IPS-11a (cell line): Measurements from ENCODE around the gene SKOR1.

Source experiments
- H3K4me3 ChIP-seq: one replicate; pipeline ENCODE4 v1.5.1; 2013; ENCODE audit warnings: low read depth, low read length, control low read depth

Gene SKOR1

DNA sequence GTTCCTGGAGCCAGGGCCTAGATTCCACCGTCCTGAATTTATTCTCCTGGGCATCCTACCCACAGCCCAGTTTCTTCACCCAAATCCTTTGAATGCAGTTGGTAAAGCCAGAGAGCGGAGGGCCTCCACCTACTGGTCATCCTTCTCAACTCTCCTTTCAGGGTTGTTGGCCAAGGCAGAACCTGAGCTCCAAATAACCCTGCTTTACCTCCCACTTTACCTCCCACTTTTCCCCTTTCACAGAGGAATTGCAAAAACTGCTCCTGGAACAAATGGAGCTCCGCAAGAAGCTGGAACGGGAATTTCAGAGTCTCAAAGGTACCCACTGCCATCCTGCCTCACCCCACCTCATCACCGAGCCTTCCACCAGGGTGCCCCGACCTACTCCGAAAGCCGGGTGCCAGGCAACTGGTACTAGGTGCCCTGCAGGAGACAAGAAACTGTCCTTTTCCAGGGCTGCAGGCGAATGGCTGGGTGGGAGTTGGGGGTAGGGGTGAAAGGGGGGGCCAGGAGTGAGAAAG lies 6.8 kb downstream of the SKOR1 start:
- no peak overlapping the region for H3K4me3 ChIP-seq

DNA sequence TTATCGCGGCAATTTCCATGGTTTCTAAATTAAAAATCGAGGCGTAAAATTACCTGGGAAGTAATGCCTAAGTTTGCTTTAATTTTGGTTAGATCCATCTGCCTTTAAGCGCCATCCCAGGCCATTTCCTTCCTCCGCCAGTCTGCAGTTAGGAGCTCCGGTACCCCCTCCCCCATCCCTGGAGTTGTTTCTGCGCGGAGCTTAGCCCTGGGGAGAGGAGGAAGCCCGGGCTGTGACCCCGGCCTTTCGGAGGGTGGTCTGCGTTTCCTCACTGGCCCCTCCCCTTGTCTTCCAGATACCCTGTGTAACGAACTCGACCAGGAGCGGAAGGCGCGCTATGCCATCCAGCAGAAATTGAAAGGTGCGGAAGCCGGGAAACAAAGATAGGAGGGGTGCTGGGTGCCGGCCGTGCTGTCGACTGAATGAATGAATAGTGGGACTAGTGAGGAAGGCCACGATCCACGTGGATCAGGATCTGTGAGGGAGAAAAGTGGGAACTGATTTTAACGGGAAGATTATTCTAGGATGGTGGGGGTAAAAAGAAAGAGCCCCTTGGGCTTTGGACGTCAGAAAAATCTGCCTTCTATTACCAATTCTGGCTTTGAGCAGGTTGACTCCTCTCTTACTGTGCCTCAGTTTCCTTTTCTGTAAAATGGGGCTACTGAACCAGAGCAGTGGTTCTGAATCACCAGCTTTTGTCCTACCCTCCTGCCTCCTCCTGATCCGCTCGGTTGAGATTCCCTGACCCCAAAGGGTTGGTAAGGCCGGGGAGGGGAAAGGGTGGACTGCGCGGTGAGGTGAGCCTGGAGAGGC lies 7.8 kb downstream of the SKOR1 start:
- no peak overlapping the region for H3K4me3 ChIP-seq

DNA sequence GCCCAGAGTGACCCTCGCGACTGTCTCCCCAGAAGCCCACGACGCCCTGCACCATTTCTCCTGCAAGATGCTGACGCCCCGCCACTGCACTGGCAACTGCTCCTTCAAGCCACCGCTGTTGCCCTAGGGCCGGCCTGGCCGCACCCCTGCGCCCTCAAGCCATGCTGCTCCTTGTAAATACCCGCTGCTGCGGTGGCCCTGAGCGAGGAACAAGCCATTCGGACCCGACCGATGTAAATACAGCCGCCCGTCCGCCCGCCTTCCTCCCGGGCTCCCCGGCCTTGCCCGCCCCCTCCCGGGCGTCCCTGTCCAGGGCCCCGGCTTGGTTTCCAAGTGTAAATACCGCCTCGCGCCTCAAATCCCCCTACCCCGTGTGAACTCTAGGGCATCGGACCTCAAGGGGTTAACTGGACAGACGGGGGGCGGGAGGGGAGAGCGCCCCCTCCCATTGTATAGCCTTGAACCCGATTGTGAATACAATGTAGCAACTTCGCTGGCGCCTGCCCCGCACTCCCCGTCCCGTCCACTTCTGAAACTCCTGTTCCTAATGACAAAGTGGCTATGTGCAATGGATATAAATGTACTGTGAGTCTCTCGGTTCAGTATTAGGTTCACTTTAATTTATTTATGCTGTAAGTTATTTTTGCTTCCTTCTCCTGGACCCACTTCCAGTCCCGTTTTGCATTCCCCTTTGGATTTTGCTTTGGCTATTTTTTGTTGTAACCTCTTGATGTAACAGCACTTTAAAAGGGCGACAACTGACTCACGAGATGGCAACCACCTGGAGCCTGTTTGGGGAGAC lies 8.6 kb downstream of the SKOR1 start:
- H3K4me3 ChIP-seq = no peak overlapping the region

- H3K4me3 ChIP-seq = peak overlapping the region; percentile 33
Observed at GRCh38 chr15:67834581-67835296, 9.4 kb downstream of the SKOR1 start.

DNA sequence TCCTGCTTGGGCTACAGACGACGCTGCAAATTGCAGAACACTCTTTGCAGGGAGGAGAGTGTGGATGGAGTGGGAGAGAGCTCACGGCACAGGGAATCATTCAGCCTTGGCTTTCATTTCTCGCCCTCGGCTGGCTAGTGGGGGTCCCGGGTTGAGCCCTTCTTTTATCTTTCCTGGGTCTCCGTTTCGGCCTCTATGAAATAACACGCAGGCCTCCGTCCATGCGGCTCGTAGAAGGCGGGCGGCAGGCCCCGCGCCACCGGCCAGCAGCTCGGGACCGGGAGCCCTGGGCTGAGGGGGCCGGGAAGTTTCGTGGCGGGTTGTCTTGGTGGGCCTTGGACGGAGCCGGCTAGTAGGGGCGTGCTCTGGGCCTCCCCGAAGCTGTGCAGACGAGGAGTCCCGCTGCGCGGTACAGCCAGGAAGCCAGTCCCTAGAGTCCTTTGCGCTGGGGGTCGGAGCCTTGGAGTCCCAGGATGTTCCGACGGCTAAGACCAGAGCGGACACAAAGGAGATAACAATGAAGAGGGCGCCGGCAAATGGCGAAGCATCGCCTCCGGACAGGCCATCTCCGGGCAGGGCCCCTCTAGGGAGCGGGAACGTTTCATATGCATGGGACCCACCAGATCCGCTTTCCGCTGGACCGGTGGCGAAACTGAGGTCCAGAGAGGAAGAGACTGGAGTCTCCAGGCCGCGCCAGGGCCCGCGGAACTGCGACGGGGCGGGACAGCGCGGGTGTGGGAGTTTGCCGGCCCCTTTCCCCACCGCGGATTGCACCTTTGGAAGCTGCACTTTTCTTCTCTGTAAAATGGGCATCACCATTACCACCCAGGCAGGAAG lies 10.2 kb downstream of the SKOR1 start:
- peak overlapping the region; percentile 18 for H3K4me3 ChIP-seq

GRCh38 chr15:67836134-67836455 lies 10.8 kb downstream of the SKOR1 start:
- H3K4me3 ChIP-seq = peak overlapping the region; percentile 18

- no peak overlapping the region for H3K4me3 ChIP-seq
Observed at GRCh38 chr15:67836477-67836876, 11.2 kb downstream of the SKOR1 start.

- no peak overlapping the region for H3K4me3 ChIP-seq
Observed at GRCh38 chr15:67836955-67837354, 11.6 kb downstream of the SKOR1 start.

- peak overlapping the region; percentile 31 for H3K4me3 ChIP-seq
Observed at GRCh38 chr15:67838789-67839332, 13.6 kb downstream of the SKOR1 start.

- H3K4me3 ChIP-seq = peak overlapping the region; percentile 98
Observed at GRCh38 chr15:67839499-67839928, 14.2 kb downstream of the SKOR1 start.

DNA sequence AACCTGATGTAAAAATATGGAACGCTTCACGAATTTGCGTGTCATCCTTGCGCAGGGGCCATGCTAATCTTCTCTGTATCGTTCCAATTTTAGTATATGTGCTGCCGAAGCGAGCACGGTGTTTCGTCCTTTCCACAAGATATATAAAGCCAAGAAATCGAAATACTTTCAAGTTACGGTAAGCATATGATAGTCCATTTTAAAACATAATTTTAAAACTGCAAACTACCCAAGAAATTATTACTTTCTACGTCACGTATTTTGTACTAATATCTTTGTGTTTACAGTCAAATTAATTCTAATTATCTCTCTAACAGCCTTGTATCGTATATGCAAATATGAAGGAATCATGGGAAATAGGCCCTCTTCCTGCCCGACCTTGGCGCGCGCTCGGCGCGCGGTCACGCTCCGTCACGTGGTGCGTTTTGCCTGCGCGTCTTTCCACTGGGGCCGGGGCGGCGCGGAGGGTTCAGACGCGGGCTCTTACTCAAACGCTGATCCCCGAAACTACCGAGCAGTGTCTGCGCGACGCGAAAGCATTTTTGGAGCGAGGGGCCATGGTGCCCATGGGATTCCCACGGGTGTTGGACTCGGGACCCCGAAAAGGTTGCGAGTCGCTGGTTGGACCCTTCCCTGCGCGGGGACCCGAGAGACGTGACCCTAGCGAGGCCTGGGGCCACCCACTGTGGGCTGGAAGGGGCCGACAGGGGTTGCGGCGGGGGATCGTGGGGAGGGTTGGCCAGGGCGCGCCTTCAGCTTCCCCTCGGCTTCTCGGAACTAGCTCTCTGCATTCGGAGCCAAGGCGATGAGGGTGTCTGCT lies 14.8 kb downstream of the SKOR1 start, which contains the start of gene RNU6-1:
Gene RNU6-1 (minus strand): TSS at position 117 of the 820 bp plus-strand sequence.
- peak within 1 kb of the TSS; percentile 98 for H3K4me3 ChIP-seq

DNA sequence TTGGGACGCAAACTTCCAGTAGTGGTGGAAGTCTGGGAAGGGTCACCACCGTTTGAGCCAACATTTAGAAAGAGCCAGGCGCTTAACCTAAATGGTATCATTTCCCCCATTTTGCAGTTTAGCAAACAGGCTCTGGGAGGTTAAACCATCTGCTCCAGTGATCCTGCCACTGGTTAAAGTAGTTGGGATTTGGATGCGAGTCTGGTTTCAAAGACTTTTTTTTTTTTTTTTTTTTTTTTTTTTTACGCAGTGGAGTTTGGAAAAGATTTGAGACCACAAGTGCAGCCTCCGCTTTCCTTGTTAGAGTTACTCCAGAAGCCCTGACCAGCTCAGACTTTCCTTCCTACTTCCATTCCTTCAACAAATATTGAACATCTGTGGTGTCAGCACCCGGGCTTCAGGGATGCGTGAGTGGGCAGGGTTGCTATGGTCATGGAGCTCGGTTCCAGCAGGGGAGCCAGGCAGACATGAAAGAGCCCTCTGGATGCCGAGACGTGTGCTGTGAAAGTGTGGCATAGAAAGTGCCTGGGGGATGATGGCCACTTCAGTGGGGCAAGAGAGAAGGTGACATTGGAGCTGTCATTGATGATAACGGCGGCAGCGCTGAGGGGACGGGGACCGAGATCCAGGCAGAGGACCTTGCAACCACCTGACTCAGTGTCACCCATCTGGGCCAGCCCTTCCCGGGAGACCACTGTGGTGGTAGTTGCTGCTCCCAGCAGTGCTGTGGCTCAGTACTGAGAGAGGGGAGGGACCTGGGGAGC lies 15.6 kb downstream of the SKOR1 start:
- peak overlapping the region; percentile 98 for H3K4me3 ChIP-seq

DNA sequence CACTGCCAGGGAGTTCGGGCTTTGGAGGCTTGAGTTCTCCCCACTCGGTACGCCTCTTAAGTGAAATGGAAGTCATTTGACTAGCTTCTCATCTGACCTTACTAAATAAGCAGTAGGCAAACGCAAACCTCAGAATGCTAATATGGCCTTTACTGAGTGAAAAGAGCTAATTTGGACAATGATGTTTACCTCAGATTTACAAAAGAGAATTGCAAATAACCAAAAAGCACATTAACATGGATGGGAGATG lies 16.1 kb downstream of the SKOR1 start:
- H3K4me3 ChIP-seq = no peak overlapping the region

GRCh38 chr15:67843092-67843501 lies 17.8 kb downstream of the SKOR1 start:
- H3K4me3 ChIP-seq = no peak overlapping the region

DNA sequence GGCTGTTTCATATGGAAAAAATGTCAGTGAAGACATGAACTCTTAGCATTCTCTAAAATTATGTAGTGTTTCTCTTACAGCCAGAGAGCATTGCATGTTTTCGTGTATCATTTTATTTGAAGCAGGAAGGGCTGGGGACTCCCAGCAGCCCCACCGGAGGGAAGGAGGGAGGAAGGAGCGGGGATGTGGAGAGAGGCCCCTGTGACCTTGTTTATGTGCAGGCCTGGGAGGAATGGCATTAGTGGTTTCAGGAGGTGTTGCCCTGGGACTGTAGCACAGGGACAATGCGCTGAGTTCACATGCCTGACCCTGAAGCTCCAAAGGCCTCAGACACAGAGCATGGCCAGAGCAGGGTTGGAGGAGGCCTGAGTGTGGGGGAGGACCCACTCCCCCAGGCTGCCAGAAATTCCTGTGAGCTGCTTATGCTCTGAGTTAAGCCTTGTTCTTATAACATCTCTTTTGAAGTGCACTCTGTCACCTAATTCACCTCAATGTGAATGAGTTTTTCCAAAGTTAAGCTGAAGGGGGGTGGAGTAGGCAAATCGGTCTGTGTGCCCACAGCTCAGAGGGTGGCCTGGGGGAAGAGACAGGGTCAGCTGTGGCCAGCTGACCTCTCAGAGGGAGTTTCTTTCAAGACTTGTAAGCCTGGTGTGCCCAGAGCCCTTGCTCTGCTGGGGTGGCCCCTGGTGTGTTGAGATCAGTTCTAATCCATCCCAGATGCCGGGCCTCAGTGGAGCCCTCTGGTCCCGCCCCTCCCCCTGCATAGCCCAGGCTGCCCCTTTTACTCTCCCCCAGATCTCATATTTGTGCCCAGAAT lies 18.5 kb downstream of the SKOR1 start:
- no peak overlapping the region for H3K4me3 ChIP-seq

DNA sequence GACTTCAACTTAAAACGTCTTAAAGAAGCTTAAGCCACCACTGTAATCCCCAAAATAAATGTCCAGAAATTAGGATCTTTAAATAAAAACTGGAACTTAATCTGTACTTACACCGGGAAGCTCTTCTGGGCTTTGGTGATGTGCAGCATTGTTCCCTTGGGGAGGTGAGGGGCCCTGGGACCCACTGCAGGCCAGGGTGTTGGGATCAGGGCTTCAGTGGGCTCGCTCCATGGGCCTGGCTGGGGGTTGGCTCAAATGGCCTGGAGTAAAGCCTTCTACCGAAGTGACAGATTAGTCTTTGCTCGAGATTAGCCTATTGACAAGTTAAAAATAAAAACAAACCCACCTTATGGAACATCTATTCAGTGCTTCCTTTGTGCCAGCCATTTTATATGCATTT lies 20.7 kb downstream of the SKOR1 start:
- no peak overlapping the region for H3K4me3 ChIP-seq

DNA sequence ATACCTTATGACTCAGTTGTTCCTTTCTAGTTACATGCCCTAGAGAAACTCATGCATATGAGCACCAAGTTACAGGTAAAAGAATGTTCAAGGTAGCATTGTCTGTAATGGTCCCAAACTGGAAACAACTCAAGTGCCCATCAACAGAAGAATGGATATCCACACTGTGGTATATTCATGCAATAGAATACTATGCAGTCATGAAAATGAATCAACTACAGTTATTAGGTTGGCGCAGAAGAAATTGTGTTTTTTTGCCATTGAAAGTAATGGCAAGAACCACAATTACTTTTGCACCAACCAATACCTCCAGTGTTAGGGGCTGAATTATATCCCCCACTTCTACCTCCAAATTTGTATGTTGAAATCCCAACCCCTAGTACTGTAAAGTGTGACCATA lies 24.2 kb downstream of the SKOR1 start:
- H3K4me3 ChIP-seq = no peak overlapping the region

- H3K4me3 ChIP-seq = no peak overlapping the region
Observed at GRCh38 chr15:67850336-67850735, 25.0 kb downstream of the SKOR1 start.
